ACHN (cell line): Measurements from ENCODE around the gene B4GALNT1.
"Not testable (repeated sequence)": the region's sequence is repeated elsewhere in the genome, so short reads cannot be mapped to it uniquely, and the experiment has no call there.

ENCODE experiments used
- DNase-seq: peaks from one replicate; pipeline ENCODE4 v3.0.0-alpha.2; 2015
- in situ Hi-C: cut with HindIII; loops from 2 replicates; pipeline ENCODE4 v1.10.0; 2017; ENCODE audit warnings: low sequenced_read_pairs, low pct_ligation_motif_present, low pct_unique_long_range_greater_than_20kb

The B4GALNT1 gene

GRCh38 chr12:57640175-57641042 is 7.4 kb upstream of the B4GALNT1 start:
- in situ Hi-C loops, result no loop called here
- no peak for DNase-seq

GRCh38 chr12:57638096-57638495 is 5.1 kb upstream of the B4GALNT1 start:
- no peak for DNase-seq
- in situ Hi-C loops, result no loop called here

GRCh38 chr12:57637364-57637763 is 4.4 kb upstream of the B4GALNT1 start:
- in situ Hi-C loops, result no loop called here
- DNase-seq, result no peak

GRCh38 chr12:57636731-57637130 is 3.7 kb upstream of the B4GALNT1 start:
- in situ Hi-C loops, DNase-seq: not testable (repeated sequence)

- in situ Hi-C loops, result no loop called here
- peak; percentile 37 for DNase-seq
These were observed 686 bp downstream of the B4GALNT1 start for GRCh38 chr12:57632073-57632957.

- in situ Hi-C loops, result no loop called here
These were observed 1.4 kb downstream of the B4GALNT1 start for GRCh38 chr12:57631566-57632072.

GRCh38 chr12:57630891-57631433 is 2.0 kb downstream of the B4GALNT1 start:
- DNase-seq, result no peak
- in situ Hi-C loops, result no loop called here

More at GRCh38 chr12:57631566-57632072, 1.4 kb downstream of the B4GALNT1 start:
- no peak for DNase-seq

GRCh38 chr12:57629897-57630471 is 3.0 kb downstream of the B4GALNT1 start:
- DNase-seq, result no peak
- in situ Hi-C loops, result no loop called here

- in situ Hi-C loops, result no loop called here
- no peak for DNase-seq
These were observed 4.5 kb downstream of the B4GALNT1 start for GRCh38 chr12:57628280-57629191.

- in situ Hi-C loops, result no loop called here
- DNase-seq, result no peak
These were observed 5.3 kb downstream of the B4GALNT1 start for GRCh38 chr12:57627501-57628279.

- DNase-seq, result no peak
- in situ Hi-C loops, result no loop called here
These were observed 6.0 kb downstream of the B4GALNT1 start for GRCh38 chr12:57626921-57627445.

GRCh38 chr12:57626111-57626920 is 6.7 kb downstream of the B4GALNT1 start:
- no peak for DNase-seq
- in situ Hi-C loops, result no loop called here

GRCh38 chr12:57625261-57626032 is 7.6 kb downstream of the B4GALNT1 start:
- in situ Hi-C loops, result no loop called here
- DNase-seq, result no peak

- in situ Hi-C loops, result no loop called here
- DNase-seq, result no peak
These were observed 8.4 kb downstream of the B4GALNT1 start for GRCh38 chr12:57624441-57625220.
